IPS DF 6.9 (cell line): ENCODE data around the gene APOBEC3G.

Source experiments
- DNase-seq: peaks from one replicate; pipeline ENCODE4 v3.0.0-alpha.2; 2013; ENCODE audit warnings: low read depth, low spot score
- H3K27ac ChIP-seq: one replicate; pipeline ENCODE4 v1.5.1; 2013; ENCODE audit warnings: low read length, control low read depth
- H3K27me3 ChIP-seq: 2 replicates; pipeline ENCODE4 v1.6.1; 2013; ENCODE audit warnings: mild to moderate bottlenecking, low read length; ENCODE audit not compliant: control insufficient read depth, insufficient read depth
- H3K36me3 ChIP-seq: 2 replicates; pipeline ENCODE4 v1.6.1; 2013; ENCODE audit warnings: low read length; ENCODE audit not compliant: control insufficient read depth, insufficient read depth
- H3K4me1 ChIP-seq: 2 replicates; pipeline ENCODE4 v1.6.1; 2013; ENCODE audit warnings: low read length; ENCODE audit not compliant: control insufficient read depth, insufficient read depth
- H3K4me3 ChIP-seq: 2 replicates; pipeline ENCODE4 v1.5.1; 2013; ENCODE audit warnings: mild to moderate bottlenecking, low read length
- H3K9me3 ChIP-seq: 2 replicates; pipeline ENCODE4 v1.6.1; 2013; ENCODE audit warnings: low read length, inconsistent platforms; ENCODE audit not compliant: control insufficient read depth, insufficient read depth
- WGBS: extraction: QIAGEN DNeasy Blood & Tissue Kit; methylation state at CpG from one replicate; pipeline ENCODE4 v1.1.7; 2013; ENCODE audit warnings: mixed read lengths, missing lambda C conversion rate; ENCODE audit not compliant: insufficient read length, insufficient coverage; 5-methylcytosine and 5-hydroxymethylcytosine counted together

Gene APOBEC3G

DNA sequence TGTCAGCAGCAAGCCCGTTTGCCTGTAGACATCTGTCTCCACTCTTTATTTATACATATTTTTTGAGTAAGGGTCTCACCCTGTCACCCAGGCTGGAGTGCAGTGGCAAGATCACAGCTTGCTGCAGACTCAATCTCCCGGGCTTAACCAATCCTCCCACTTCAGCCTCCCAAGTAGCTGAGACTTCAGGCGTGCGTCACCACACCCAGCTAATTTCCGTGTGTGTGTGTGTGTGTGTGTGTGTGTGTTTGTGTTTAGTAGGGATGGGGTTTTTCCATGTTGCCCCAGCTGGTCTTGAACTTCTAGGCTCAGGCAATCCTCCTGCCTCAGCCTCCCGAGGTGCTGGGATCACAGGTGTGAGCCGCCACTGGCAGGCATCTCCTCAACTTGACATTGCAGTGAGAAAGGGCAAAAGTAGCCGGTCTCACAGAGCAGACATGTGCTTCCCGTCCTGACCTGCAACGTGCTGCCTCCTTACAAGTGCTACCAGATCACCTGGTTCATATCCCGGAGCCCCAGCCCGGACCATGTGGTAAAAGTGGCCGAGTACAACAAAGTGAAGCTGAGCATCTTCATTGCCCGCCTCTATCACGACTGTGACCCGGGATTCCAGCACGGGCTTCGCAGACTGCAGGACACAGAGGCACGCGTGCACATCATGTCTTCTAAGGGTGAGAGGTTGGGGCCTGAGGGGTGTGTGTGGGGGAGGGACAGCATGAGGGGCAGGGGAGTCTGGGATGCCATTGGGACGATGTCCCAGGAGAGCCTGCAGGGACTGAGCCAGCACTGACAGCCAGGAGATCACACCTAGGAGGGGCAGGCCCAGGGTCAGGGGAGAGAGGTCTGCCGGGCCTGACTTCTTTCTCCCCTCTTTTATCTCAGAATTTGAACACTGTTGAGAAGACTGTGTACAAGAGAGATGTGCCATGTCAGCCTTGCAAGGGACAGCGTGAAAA lies 14.3 kb downstream of the APOBEC3G start:
- Histone ChIP-seq H3K4me1 (peaks cover 2% of the 10 kb centered on the region), H3K27ac (no peak overlapping the region), H3K4me3 (no peak overlapping the region), H3K36me3 (no peaks in the 10 kb centered on the region), H3K27me3 (no peaks in the 10 kb centered on the region), H3K9me3 (no peaks in the 10 kb centered on the region)
- WGBS: no CpG with 5 or more reads among the region's 23 CpGs
- no peak for DNase-seq

DNA sequence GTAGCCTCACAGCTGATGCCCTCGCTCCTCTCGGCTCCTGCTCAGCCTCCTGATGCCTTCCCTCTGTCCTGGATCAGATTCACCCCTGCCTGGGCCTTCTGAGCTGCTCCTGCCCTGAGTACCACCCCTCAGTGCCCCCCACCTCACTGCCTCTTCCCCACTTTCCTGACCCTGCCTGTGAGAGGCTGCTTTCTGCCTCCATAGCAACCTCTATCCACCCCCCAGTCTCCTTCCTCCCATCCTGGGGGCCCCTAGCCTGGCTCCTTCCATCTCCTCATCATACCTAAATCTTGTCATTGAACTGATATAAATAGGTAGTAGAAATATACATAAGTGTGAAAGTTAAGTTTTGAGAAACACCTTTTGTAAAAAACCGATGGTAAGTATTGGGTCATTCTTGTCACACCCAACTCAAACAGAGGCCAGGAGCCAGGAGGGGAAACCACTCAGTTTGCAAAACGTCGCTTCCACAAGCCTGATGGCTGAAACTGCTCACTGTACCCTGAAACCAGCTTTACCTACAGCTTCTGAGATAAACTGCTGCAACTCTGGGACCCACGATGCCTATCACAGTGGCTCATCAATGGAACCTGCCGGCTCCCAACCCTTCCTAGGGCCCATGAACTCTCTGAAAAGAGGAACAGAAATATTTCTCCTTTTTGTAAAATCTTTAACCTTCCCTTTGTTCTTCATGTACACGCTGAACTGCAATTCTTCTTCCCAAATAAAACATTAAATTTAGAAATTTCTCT lies 15.2 kb downstream of the APOBEC3G start:
- no peaks in the 10 kb centered on the region for H3K36me3 ChIP-seq
- no peaks in the 10 kb centered on the region for H3K27me3 ChIP-seq
- DNase-seq: no peak
- H3K27ac ChIP-seq: no peak overlapping the region
- peaks cover 3% of the 10 kb centered on the region for H3K4me1 ChIP-seq
- 100% methylated on average over 1 of the region's 8 CpGs for WGBS
- H3K4me3 ChIP-seq: no peak overlapping the region
- H3K9me3 ChIP-seq: no peaks in the 10 kb centered on the region

DNA sequence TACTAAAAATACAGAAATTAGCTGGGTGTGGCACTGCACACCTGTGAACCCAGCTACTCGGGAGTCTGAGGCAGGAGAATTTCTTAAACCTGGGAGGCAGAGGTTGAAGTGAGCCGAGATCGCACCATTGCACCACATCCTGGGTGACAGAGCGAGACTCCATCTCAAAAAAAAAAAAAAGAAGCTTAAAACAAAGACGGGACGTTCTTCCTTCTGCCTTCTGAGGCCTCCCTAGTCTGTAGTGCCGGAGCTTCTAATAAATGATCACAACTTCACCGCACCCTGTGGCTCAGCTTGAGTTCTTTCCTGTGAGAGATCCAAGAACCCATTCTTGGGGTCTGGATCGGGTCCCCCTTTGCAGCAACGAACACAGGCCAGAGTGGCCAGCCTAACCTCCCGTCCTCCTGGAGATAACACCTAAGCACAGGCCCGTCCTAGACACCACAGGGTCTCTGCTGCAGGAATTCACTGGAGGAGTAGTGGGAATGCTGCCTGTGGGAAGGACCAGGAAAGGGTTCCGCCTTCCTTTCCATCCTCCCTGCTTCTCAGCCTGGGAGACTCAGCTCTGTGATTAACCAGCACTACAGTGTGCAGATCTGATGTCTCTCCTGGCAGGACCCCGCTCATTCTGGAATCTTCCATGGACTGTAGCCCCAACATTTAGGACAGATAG lies 17.8 kb downstream of the APOBEC3G start:
- no peaks in the 10 kb centered on the region for H3K9me3 ChIP-seq
- WGBS: no CpG with 5 or more reads among the region's 14 CpGs
- no peak for DNase-seq
- H3K4me3 ChIP-seq: no peak overlapping the region
- no peak overlapping the region for H3K27ac ChIP-seq
- peaks cover 3% of the 10 kb centered on the region for H3K4me1 ChIP-seq
- H3K27me3 ChIP-seq: no peaks in the 10 kb centered on the region
- H3K36me3 ChIP-seq: no peaks in the 10 kb centered on the region

DNA sequence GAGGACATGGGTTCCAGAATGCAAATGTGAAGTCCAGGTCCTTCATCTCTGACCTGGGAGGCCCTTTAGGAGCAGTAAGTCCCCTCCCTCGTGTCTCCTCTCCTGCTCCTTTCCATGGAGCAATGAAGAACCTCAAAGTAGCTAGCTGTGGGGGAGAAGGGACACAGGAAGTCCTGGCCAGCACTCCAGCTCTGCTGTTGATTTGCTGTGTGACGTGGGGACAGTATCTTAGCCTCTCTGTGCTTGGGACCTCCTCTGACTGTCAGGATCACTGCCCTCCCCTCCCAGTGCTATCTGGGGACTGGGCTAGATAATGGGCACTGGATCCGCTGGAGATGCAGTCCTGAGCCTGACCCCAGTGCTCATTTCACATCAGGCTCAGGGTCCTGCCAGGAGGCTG lies 18.9 kb downstream of the APOBEC3G start:
- H3K27ac ChIP-seq: no peak overlapping the region
- WGBS: no CpG with 5 or more reads among the region's 3 CpGs
- no peak overlapping the region for H3K4me3 ChIP-seq

DNA sequence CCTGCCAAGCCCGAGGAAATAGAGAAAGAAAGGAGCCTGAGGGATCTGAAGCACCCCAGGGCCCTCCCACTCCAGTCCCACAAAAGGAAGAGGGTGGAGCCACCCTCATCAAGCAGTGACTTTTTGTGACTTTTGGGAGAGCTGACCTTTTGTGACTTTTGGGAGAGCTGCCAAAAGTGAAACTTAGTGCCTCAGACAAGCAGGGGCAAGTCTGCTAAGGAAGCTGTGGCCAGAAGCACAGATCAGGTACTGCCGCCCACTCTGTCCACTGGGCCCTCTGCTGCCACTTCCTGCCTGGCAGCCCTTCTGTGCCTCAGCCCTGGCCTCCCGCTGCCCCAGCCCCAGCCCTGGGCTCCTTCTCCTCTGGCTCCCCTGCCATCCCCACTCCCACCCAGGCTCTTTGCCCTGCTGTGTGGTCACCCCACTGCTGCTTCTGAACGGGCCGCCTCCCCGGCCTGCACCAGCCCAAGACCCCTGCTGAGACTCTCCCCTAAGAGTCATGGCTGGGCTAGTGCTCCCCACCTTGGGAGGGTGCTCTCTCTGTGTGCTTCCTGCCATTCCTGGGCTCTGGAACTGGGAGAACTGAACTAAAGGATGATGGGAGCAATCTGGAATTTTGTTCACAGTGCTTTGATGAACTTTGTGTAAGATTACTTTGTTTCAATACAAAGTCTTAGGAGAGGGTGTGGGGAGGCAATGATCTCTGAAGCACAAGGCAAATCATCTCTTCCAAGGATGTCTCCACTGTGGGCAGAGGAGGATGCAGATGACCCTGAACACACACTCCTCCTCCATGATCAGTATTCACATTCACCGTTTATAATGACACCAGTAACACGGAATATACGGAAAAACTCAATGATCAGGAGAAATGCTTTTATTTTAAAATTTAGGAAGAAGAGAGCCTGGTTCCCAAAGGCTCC lies 20.3 kb downstream of the APOBEC3G start, which contains the start of gene APOBEC3H:
Gene APOBEC3H (plus strand): TSS at position 147 of the 923 bp plus-strand sequence. CDS start 3,035 bp downstream, outside the sequence.
- no peak within 1 kb of the TSS for H3K27ac ChIP-seq
- peaks cover 8% of the 10 kb centered on the region for H3K4me1 ChIP-seq
- DNase-seq: no peak
- H3K36me3 ChIP-seq: no peaks in the 10 kb centered on the region
- H3K9me3 ChIP-seq: no peaks in the 10 kb centered on the region
- no peak within 1 kb of the TSS for H3K4me3 ChIP-seq
- no peaks in the 10 kb centered on the region for H3K27me3 ChIP-seq
- whole genome bisulfite sequencing: no CpG with 5 or more reads among the region's 9 CpGs

More for the DNA sequence above, 18.9 kb downstream of the APOBEC3G start:
- Histone ChIP-seq H3K4me1 (peaks cover 3% of the 10 kb centered on the region), H3K27me3 (no peaks in the 10 kb centered on the region), H3K36me3 (no peaks in the 10 kb centered on the region), H3K9me3 (no peaks in the 10 kb centered on the region)
- DNase-seq: no peak

DNA sequence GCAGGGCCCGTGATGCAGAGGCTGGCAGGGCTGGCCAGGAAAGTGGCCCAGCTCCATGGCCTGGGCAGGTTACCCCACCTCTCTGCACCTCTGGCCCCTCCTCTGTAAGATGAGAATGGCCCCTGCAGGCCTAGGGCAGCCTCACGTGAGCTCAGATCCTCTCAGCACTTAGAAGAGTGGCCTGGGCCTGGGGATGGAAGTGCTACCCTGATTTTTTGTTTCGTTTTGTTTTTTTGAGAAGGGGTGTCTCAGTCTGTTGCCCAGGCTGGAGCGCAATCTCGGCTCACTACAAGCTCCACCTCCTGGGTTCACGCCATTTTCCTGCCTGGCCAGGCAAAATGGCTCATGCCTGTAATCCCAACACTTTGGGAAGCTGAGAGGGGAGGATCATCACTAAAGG lies 21.0 kb downstream of the APOBEC3G start:
- no peak for DNase-seq
- Histone ChIP-seq H3K9me3 (no peaks in the 10 kb centered on the region), H3K27ac (no peak overlapping the region), H3K27me3 (no peaks in the 10 kb centered on the region), H3K4me3 (no peak overlapping the region), H3K36me3 (no peaks in the 10 kb centered on the region), H3K4me1 (peaks cover 8% of the 10 kb centered on the region)
- no CpG with 5 or more reads among the region's 6 CpGs for WGBS

DNA sequence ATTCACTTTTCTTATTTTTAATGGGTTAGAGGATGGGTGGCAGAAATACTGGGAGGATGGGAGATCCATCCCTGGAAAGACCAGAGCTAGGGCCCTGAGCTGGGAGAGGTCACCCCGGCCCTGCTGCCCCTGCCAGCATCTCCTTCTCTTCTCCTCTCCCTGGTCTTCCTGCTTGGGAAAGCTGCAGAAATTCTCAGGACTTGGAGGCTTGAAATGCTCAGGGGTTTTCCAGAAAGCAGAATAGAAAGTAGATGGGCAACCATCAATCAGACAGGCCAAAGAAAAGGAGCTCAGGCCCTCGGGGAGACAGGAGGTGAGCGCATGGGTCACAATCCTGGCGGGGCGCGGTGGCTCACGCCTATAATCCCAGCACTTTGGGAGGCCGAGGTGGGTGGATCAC lies 21.5 kb downstream of the APOBEC3G start:
- peaks cover 8% of the 10 kb centered on the region for H3K4me1 ChIP-seq
- DNase-seq: no peak
- no peaks in the 10 kb centered on the region for H3K36me3 ChIP-seq
- H3K27me3 ChIP-seq: no peaks in the 10 kb centered on the region
- H3K27ac ChIP-seq: no peak overlapping the region
- H3K4me3 ChIP-seq: no peak overlapping the region
- no peaks in the 10 kb centered on the region for H3K9me3 ChIP-seq
- WGBS: no CpG with 5 or more reads among the region's 8 CpGs

DNA sequence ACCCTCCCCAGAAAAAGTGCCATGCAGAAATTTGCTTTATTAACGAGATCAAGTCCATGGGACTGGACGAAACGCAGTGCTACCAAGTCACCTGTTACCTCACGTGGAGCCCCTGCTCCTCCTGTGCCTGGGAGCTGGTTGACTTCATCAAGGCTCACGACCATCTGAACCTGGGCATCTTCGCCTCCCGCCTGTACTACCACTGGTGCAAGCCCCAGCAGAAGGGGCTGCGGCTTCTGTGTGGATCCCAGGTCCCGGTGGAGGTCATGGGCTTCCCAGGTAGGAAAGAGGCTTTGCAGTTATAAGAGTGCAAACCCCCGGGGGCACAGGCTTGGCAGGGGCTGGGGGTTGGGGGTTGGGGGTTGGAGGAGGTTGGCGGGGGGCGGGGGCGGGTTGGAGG lies 24.2 kb downstream of the APOBEC3G start:
- Histone ChIP-seq H3K36me3 (no peaks in the 10 kb centered on the region), H3K27me3 (no peaks in the 10 kb centered on the region), H3K4me1 (peaks cover 8% of the 10 kb centered on the region), H3K27ac (no peak overlapping the region), H3K9me3 (no peaks in the 10 kb centered on the region), H3K4me3 (no peak overlapping the region)
- no peak for DNase-seq
- WGBS: no CpG with 5 or more reads among the region's 13 CpGs

DNA sequence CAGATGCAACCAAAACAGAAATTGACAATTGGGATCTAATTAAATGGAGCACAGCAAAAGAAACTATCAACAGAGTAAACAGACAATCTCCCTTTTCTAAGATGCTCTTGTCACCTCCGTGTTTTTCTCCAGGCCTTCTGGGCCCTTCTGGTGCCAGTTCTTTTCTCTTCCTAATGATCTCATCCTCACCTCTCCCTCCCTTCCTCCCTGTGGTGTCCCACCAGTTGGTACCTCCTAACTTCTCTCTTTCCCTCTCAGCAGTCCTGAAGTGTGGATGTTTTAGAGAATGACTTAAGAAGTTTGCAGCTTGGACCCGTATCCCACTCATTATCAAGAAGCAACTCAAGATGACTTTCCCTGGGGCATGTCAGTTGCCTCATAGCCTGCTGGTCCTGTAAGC lies 26.4 kb downstream of the APOBEC3G start:
- Histone ChIP-seq H3K4me1 (peaks cover 4% of the 10 kb centered on the region), H3K27ac (no peak overlapping the region), H3K27me3 (no peaks in the 10 kb centered on the region), H3K9me3 (no peaks in the 10 kb centered on the region), H3K36me3 (no peaks in the 10 kb centered on the region), H3K4me3 (no peak overlapping the region)
- no CpG with 5 or more reads among the region's 2 CpGs for WGBS
- no peak for DNase-seq
